Endodermal cell (in vitro differentiated cells): ENCODE data around the gene DPP10. TPM values are rescaled to one million over a fixed set of nuclear protein-coding genes. Genes with fewer than 3 reads are reported as not detected.

ENCODE experiments used
- DNase-seq: peaks from one replicate; pipeline ENCODE4 v3.0.0-alpha.2; 2017
- H3K27ac ChIP-seq: 2 replicates; pipeline ENCODE4 v1.5.1; 2013; ENCODE audit warnings: mild to moderate bottlenecking, low read depth, low read length, moderate library complexity
- H3K27me3 ChIP-seq: 2 replicates; pipeline ENCODE4 v1.6.1; 2013; ENCODE audit warnings: mild to moderate bottlenecking, low read length, moderate library complexity; ENCODE audit not compliant: insufficient read depth, control insufficient read depth, poor library complexity, severe bottlenecking
- H3K36me3 ChIP-seq: 2 replicates; pipeline ENCODE4 v1.7.0; 2013; ENCODE audit warnings: mild to moderate bottlenecking, low read length, moderate library complexity; ENCODE audit not compliant: control insufficient read depth, insufficient read depth
- H3K4me1 ChIP-seq: one replicate; pipeline ENCODE4 v1.7.0; 2013; ENCODE audit warnings: low read length; ENCODE audit not compliant: control insufficient read depth, insufficient read depth
- H3K4me3 ChIP-seq: 2 replicates; pipeline ENCODE4 v1.5.1; 2013; ENCODE audit warnings: mild to moderate bottlenecking, low read length, moderate library complexity
- H3K9ac ChIP-seq: 2 replicates; pipeline ENCODE4 v1.6.1; 2013; ENCODE audit warnings: mild to moderate bottlenecking, low read length, moderate library complexity; ENCODE audit not compliant: poor library complexity, severe bottlenecking; ENCODE audit errors: extremely low read depth
- H3K9me3 ChIP-seq: 2 replicates; pipeline ENCODE4 v1.6.1; 2013; ENCODE audit warnings: mild to moderate bottlenecking, low read length, moderate library complexity; ENCODE audit not compliant: control insufficient read depth
- H3K27ac Mint-ChIP-seq: 2 replicates; pipeline ENCODE4 v1.8.0; 2020; ENCODE audit warnings: mixed read lengths
- H3K27me3 Mint-ChIP-seq: 2 replicates; pipeline ENCODE4 v1.8.0; 2021; ENCODE audit warnings: mild to moderate bottlenecking, mixed read lengths; ENCODE audit not compliant: insufficient read depth
- H3K36me3 Mint-ChIP-seq: 2 replicates; pipeline ENCODE4 v1.8.0; 2020; ENCODE audit warnings: low read depth, mixed read lengths
- H3K4me1 Mint-ChIP-seq: 2 replicates; pipeline ENCODE4 v1.8.0; 2020; ENCODE audit warnings: mixed read lengths
- H3K4me3 Mint-ChIP-seq: 2 replicates; pipeline ENCODE4 v1.8.0; 2020; ENCODE audit warnings: mild to moderate bottlenecking, moderate library complexity, mixed read lengths
- H3K9me3 Mint-ChIP-seq: 2 replicates; pipeline ENCODE4 v1.8.0; 2020; ENCODE audit warnings: mild to moderate bottlenecking, mixed read lengths
- CTCF ChIP-seq: fragments of 200-600 bp; sonication (generic); conservative IDR thresholded peaks from 2 replicates; pipeline ENCODE4 v1.5.0; 2021; ENCODE audit warnings: antibody characterized with exemption, mild to moderate bottlenecking
- WGBS, 2 experiments: methylation state at CpG; one replicate each; pipeline versions ENCODE4 v1.1.5 to v1.1.7; 2013; ENCODE audit warnings: missing lambda C conversion rate in 2 of 2, mixed read lengths in 1 of 2; ENCODE audit not compliant: insufficient coverage in 1 of 2, insufficient read length in 1 of 2; 5-methylcytosine and 5-hydroxymethylcytosine counted together
- total RNA-seq, 2 donors: library from RNA; stranded (reverse); fragmentation: NEBNext Ultra II Directional in 1 of 2; extraction: Animal tissue kit (Norgen Biotek cat#: 25700) in 1 of 2; gene quantifications; 2 replicates in 1 of 2; 3 replicates in 1 of 2; pipeline ENCODE4 v1.2.1, GENCODE V29; 2021

The DPP10 gene
- total RNA-seq, 2 donors from 2014 or later, result 8.2 to 19.2 TPM

- no peaks in the 10 kb centered on the region for H3K9me3 Mint-ChIP-seq
Measured at GRCh38 chr2:114797540-114797939, 355.1 kb downstream of the DPP10 start.

GRCh38 chr2:114797942-114798341 is 355.5 kb downstream of the DPP10 start:
- Mint-ChIP-seq H3K27ac (no peak overlapping the region), H3K4me1 (no peaks in the 10 kb centered on the region), H3K4me3 (no peak overlapping the region), H3K9me3 (no peaks in the 10 kb centered on the region), H3K27me3 (no peaks in the 10 kb centered on the region), H3K36me3 (no peaks in the 10 kb centered on the region)
- Histone ChIP-seq H3K36me3 (no peaks in the 10 kb centered on the region), H3K4me1 (no peaks in the 10 kb centered on the region), H3K9me3 (no peaks in the 10 kb centered on the region), H3K9ac (no peak overlapping the region), H3K27ac (no peak overlapping the region), H3K27me3 (no peaks in the 10 kb centered on the region), H3K4me3 (no peak overlapping the region)
- no peak for TF ChIP-seq CTCF
- DNase-seq, result no peak
- WGBS, 2 experiments, result 77 to 100% methylated on average over 1 to 2 of the region's 2 CpGs

More at GRCh38 chr2:114797540-114797939, 355.1 kb downstream of the DPP10 start:
- H3K9me3 ChIP-seq, result no peaks in the 10 kb centered on the region
- Mint-ChIP-seq H3K36me3 (no peaks in the 10 kb centered on the region), H3K4me3 (no peak overlapping the region), H3K27ac (no peak overlapping the region), H3K27me3 (no peaks in the 10 kb centered on the region), H3K4me1 (no peaks in the 10 kb centered on the region)
- no peak for TF ChIP-seq CTCF
- H3K27me3 ChIP-seq, result no peaks in the 10 kb centered on the region
- H3K36me3 ChIP-seq, result no peaks in the 10 kb centered on the region
- H3K4me1 ChIP-seq, result no peaks in the 10 kb centered on the region
- no peak for DNase-seq
- WGBS, 2 experiments, result 97 to 100% methylated on average over 1 to 4 of the region's 4 CpGs
- no peak overlapping the region for H3K9ac ChIP-seq
- no peak overlapping the region for H3K27ac ChIP-seq
- no peak overlapping the region for H3K4me3 ChIP-seq

- WGBS, 2 experiments, result 88 to 92% methylated on average over 2 of the region's 2 CpGs
- Histone ChIP-seq H3K4me1 (no peaks in the 10 kb centered on the region), H3K4me3 (no peak overlapping the region), H3K27ac (no peak overlapping the region), H3K9me3 (no peaks in the 10 kb centered on the region), H3K9ac (no peak overlapping the region), H3K27me3 (no peaks in the 10 kb centered on the region), H3K36me3 (no peaks in the 10 kb centered on the region)
- no peaks in the 10 kb centered on the region for H3K4me1 Mint-ChIP-seq
- H3K27ac Mint-ChIP-seq, result no peak overlapping the region
- H3K27me3 Mint-ChIP-seq, result no peaks in the 10 kb centered on the region
- no peak for DNase-seq
- H3K36me3 Mint-ChIP-seq, result no peaks in the 10 kb centered on the region
- TF ChIP-seq CTCF, result no peak
- no peak overlapping the region for H3K4me3 Mint-ChIP-seq
- peaks cover 5% of the 10 kb centered on the region for H3K9me3 Mint-ChIP-seq
Measured at GRCh38 chr2:114800371-114800770, 357.9 kb downstream of the DPP10 start.
